ENCODE measurements around the gene PDGFC.

The PDGFC gene

DNA sequence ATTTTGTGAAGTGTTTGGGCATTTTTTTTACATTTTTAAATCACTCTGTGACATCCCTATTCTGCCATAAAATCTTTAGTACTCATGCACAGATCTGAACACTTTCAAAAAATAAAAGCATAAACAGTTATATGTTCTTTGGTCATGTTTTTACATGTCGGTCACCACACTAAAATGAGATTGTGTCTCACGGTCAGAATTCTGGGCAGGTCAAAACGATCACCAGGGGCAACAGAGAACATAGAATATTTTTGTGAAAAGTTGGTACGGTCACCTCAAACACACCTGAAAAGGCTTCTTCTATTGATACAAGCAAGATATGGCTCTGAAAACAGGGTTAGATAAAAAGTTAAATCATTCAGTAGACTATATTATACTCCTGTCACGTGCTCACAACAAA lies 189.1 kb downstream of the PDGFC start:
- no peak for DNase-seq (ENCODE audit: low spot score)

DNA sequence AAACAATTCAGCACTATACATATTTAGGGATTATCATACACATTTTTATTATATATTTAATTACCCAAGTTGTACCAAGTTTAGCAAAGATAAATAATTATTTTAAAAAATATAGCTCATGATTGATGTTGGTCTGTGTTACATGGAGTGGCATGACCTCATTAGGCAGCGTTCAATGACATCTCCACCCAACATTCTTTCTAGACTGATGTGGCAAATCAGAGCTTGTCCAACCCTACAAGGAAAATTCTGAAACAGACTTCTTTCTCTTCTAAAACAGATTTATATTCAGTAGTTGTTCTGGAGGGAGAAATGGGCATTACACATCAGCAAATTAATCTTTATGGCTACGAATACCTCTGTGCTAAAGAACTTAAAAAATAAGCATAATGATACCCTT lies 189.7 kb downstream of the PDGFC start:
- DNase-seq (ENCODE audit: low spot score) = no peak

DNA sequence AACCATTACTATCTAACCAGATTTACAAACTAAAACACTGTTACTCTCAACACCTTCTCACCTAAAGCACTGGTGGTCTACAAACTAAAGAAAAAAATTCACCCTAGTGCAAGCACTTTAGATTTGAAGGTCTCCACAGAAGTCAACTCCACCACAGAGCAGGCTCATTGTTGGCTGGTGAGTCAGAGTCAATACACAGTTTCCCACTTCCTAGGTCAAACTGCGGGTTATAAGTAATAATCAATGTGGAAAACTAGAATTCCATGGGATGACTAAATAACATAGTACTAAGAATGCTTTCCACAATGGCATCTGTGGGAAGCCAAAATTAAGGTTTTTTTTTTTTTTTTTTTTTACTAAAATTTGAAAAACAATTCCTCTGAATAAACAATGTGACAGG lies 191.8 kb downstream of the PDGFC start:
- DNase-seq (ENCODE audit: low spot score) = no peak

DNA sequence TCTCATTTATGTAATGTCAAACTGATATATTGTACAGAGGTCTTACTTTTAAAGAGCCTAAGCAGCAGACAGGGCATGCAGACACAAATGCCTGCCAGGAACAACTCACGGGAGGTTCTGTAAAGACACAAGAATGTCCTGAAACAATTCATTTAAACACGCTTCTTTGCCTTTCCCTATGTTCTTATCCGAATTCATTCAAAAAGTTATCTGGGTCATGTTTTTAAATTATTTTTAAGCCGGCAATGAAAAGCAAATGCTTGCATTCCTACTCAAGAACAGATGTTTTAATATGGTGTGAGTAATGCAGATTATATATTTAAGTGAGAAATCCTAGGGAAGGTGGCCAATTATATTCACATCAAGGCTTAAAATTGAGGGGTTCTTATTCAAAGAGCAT lies 192.6 kb downstream of the PDGFC start:
- no peak for DNase-seq (ENCODE audit: low spot score)

DNA sequence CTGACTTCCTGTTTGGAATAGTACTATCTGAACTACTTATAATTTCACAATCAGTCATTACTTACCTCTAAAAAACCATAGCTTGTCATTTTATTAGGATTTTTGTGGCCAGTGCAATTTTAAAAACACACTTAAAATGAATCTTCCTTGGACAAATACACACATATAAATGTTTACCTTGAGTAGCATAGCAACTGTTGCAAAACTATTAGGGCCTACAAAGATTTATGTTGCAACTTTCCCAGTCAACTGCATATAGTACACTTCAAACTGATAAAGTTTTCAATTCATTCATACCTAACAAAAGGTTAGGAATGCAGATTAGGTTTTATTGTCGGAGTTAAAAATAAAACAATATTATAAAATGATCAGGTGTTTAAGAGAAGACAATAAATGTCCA lies 193.0 kb downstream of the PDGFC start:
- DNase-seq (ENCODE audit: low spot score) = no peak

DNA sequence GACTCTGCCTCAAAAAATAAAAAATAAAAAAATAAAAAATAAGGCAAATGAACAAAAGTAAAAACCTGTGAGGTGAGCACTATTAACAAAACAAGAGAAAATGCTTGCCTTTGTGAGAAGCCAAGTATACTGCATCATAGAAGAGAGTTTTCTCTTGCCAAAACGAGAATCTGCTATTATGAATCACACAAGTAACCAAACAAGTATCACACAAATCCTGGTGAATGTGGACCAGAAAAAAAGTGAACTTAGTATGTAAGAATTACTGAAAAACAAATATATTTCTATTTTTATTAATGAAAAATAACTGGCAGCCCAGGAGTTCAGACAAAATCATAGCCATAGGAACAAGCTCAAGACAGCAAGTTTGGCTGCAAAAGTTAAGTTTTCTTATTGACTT lies 193.5 kb downstream of the PDGFC start:
- no peak for DNase-seq (ENCODE audit: low spot score)

DNA sequence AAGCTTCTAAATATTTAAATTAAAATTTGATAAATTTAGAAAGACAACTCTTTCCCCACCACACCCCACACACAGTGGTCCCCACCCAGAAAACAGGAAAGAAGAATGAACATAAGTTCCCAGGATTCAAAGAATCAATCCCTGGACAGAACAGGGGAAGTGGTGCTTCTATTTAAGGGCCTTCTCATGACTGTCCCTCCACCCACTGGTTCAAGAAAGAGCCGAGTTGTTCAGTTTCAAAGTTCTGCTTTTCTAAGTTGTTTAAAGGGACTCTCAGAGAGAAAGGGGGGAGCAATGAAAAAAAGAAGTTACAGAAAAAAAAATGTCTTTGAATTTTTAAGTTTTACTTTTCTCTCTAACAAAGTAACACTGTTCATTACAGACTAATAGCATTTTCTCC lies 195.8 kb downstream of the PDGFC start:
- no peak for DNase-seq (ENCODE audit: low spot score)

DNA sequence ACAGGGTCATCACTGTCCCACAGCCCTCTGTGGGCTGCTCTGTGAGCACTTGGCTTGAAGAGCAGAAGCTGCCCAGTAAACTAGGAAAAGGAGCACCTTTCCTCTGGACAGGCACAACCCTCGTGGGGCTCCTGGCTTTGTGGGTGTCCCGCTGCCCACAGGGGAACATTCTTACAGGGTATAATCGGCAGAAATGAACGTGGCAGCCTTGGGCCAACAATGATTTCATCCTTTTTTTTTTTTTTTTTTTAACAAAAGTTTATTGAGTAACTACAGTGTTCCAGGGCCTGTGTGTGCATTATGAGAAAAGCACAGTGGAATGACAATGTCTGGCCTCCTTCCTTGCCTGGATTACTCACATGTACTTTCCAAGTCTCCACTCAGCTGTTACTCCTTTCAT lies 197.2 kb downstream of the PDGFC start:
- no peak for DNase-seq (ENCODE audit: low spot score)

DNA sequence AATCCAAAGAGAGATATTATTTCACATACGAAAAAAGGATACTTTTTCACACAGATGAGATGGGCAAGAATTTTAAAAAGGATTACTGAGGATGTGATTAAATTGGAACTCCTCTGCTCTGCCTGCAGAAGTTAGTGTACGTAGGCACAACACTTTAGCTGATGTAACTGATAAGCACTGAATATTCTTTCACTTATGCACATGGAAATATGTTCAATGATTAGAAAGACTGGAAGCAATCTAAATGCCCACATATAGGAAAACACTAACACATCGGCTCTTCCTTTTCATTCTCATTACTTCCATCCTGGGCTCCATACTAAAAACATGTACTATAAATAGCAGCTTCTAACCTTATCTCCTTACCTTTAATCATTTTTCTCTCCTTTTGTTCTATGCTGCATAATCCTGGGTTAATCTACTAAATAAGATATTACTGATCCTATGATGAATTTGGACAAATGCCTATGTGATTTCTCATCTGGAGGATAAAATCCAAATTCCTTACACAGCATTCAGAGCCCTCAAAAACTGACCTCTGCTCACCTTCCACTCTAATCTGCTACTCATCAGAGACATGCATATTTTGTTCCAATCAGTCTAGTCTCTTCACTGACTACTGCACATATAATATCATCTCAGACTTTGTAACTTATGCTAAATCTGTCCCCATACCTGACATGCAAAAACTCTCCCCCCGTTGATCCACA lies 197.8 kb downstream of the PDGFC start:
- DNase-seq (ENCODE audit: low spot score) = no peak

DNA sequence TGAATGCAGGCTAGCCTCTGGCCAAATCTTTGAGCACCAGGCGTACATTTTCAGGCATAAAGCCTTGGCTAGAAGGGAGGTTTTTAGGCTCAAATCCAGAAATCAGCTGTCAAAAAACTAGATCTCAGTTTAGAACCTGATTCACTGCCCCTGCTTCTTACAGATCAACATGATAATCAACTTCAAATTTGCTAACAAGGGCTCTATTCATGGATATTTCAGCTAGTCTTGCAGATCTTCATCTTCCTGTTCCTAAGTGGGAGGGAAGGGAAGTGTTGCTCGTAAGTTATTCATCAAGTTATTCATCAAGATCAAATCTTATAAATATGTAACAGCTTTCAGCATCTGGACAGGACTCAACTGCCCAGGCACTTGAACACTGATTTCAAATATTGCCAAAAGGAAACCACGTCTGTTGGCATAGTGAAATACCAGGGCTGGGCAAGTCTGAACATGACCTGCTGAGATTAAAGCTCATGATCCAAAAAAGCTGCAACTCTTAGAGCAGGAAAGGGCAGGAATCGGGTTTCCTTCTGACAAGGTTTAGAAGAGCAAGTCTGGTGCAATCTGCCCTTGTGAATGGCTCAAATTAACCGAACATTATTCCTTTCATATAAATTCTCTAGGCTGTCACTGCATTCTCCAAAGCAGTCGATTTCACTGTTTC lies 200.3 kb downstream of the PDGFC start:
- DNase-seq (ENCODE audit: low spot score) = no peak

DNA sequence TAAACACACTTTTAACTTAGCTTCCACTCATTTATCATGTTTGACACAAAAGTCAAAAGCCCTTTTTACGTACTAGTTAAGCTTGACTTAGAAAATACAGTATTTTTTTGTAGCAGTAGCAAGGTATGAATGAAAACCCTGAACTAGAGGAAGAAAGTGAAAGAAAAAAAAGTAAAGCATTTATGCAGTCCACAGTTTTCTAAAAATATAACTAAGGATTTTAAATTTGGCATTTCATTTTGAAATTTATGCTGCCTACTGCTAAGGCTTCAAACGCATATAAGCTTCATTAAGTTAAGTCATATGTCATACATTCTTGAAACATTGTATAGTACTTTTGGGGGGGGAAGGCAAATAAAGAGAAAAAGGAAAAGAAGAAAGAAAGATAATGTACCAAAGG lies 201.5 kb downstream of the PDGFC start:
- DNase-seq (ENCODE audit: low spot score) = no peak

DNA sequence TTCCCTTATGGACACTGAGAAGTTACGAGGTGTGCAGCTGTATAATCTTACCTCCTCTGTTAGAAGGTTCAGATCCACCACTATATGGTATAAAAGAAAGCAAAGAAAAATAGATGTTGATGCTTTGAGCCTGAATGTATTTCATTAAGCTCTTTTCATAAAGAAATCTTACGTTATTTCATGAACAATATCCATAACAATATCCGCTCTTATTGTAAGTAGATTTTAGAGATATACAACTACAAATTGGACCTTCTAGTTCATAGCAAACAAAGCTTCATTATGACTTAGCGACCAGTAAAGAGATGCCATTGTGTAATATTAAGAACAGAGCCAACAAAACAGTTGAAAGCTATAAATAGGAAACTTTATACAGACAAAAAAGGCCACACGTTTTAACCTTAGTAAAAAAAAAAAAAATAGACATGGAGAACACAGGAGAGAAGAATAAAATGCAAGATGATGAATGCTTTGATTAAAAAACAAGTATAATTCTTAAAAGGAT lies 203.6 kb downstream of the PDGFC start:
- DNase-seq (ENCODE audit: low spot score) = no peak

DNA sequence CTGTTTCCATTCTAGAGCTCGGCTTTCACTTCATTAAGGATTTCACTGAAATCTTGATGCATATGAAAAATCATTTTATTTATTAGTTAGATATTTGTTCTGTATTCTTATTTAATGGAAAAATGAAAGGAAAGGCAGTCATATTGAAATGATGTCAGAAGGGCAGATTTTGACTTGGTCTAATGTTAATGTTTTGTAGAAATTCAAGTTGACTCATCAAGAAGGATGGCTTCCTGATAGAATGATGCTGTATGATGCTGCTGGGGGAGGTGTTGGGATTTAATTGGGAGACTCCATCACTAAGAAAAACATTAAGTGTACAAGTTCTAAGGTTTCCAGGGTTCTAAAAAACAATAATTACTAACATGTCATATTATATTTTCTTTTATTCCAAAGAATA lies 204.8 kb downstream of the PDGFC start:
- no peak for DNase-seq (ENCODE audit: low spot score)

DNA sequence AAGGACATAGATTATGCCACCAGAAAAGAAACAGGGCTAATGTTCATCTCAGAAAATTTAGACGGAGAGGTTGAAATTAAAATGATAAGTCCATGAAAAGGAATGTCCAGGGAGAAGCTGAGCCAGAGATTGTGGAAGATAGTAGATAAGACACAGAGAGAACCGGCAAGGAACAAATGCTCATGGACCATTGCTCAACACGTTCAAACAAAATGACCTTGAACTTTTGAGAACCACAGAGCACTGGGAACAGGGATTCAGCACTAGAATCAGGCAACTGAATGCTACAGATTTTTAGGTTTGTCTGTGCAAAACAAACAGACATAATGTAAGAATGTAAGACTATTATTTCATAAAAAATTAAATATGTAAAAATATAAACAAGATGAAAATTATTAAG lies 206.3 kb downstream of the PDGFC start:
- DNase-seq (ENCODE audit: low spot score) = no peak

DNA sequence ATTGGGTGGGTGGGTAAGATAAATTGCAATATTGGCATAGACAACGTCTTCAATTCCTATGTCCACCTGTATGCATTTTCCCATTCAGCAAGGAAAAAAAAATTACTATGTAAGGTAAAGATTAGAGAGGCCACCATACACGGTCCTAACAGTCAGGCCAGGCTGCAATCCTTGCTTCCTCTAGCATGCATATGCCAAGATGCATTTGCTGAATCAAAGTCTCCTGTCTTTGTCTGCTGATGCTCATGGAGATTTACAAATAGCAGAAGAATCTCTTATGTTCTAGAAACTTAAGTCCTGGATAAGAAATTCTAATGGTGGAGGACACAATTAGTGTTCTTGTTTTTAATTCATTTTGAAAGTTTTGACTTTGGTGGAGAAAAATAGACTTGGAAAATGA lies 206.8 kb downstream of the PDGFC start:
- DNase-seq (ENCODE audit: low spot score) = no peak

DNA sequence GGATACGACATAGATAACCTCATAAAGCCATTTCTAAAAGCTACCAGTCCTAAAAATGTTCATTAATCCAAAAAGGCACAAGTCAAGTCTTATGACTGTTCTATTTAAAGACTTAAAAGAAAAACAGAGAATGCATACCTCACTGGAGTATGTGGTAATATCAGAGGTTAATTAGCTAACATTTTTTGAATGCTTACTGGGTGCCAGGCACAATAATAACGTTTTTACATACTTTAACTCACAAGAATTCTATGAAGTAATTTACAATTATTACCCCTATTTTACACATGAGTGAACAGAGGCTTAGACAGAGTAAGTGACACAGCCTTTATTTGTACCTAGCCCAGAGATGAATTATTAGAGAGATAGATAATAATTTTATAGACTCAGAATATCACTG lies 207.5 kb downstream of the PDGFC start:
- DNase-seq (ENCODE audit: low spot score) = no peak

DNA sequence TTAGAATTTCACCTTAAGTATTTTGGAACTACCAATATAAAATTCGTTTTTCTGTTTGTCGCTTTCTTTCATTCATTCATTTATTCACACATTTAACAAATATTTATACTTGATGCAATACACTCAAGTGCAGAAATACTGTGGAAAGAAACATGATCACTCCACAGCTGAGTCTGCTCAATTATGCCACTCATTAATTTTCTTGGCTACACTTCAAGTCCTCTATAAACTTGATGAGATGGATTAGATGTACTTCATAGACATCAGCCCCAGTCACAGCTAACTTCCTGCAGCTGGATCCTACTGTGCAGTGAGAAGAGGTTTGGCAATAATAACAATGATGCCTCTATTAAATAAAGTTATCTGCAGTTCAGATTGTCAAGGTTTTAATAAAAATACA lies 208.1 kb downstream of the PDGFC start:
- no peak for DNase-seq (ENCODE audit: low spot score)

DNA sequence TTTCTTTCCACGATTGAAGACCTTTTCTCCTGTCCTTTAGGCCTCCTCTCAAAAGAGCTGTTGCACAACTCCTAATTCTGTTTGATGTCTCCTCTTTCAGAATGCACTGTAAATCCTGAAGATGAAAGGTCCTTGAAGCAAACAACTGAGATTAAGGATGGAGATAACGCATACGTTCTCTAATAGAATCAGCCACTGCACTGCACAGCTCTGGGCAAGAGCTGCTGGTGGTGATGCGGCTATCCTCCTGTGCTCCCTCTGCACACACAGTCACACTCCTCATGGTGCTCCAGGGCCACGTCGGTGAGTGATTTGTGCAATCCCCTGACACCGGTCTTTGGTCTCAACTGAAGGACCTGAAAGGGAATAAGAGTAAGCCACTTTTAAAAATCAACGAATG lies 208.7 kb downstream of the PDGFC start:
- no peak for DNase-seq (ENCODE audit: low spot score)

DNA sequence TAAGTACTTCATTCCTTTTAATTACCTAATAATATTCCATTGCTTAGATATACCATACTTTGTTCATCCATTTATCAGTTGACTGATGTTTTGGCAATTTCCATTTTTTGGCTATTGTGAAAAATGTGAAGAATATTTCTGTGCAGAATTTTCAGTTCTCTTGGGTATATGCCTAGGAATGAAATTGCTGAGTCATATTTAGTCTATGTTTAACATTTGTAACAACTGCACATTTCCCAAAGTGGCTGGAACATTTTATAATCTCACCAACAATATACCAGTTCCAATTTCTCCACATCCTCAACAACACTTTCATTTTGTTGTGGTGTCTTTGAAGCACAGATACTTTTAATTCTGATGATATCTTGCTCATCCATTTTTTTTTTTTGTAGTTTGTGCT lies 215.5 kb downstream of the PDGFC start:
- no peak for DNase-seq (ENCODE audit: low spot score)

DNA sequence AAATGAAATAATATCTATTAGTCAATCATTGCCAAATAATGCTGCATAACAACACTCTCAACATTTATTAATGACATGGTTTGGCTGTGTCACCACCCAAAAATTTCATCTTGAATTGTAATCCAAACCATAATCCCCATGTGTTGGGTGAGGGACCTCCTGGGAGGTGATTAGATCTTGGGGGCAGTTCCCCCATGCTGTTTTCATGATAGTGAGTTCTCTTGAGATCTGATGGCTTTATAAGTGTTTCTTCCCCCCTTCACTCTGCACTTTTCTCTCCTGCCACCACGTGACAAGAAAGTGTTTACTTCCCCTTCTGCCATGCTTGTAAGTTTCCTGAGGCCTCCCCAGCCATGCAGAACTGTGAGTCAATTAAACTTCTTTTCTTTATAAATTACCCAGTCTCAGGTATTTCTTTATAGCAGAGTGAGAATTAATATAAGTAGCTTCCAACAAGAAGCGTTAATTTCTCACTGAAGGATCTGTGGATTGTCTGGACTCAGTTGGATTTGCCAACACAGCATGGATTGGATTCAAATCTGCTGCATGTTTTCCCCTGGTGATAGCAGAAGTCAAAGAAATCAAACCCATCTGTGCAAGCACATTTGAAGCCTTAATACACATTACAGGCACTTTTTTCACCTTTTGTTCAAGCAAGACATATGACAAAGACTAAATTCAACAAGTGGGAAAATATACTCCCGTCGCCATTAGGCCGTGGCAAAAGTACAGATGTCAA lies 216.6 kb downstream of the PDGFC start:
- no peak for DNase-seq (ENCODE audit: low spot score)

DNA sequence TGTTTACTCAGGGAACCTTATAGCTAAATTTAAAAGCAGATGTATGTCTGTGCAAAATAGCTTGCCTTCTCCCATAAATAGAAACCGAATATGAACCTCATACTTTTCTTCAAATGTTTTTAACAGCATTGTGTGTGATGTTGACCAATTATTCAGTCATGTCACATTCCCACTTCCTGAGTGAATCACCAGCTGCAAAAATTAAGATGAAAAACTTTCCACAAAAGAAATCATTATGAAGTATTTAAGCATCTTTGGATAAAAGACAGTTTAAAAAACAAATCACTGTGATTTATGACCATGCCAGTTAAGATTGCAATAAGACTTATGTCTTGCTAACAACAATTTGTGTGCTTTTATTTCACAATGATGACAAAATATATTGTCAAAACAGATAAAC lies 220.1 kb downstream of the PDGFC start:
- no peak for DNase-seq (ENCODE audit: low spot score)

DNA sequence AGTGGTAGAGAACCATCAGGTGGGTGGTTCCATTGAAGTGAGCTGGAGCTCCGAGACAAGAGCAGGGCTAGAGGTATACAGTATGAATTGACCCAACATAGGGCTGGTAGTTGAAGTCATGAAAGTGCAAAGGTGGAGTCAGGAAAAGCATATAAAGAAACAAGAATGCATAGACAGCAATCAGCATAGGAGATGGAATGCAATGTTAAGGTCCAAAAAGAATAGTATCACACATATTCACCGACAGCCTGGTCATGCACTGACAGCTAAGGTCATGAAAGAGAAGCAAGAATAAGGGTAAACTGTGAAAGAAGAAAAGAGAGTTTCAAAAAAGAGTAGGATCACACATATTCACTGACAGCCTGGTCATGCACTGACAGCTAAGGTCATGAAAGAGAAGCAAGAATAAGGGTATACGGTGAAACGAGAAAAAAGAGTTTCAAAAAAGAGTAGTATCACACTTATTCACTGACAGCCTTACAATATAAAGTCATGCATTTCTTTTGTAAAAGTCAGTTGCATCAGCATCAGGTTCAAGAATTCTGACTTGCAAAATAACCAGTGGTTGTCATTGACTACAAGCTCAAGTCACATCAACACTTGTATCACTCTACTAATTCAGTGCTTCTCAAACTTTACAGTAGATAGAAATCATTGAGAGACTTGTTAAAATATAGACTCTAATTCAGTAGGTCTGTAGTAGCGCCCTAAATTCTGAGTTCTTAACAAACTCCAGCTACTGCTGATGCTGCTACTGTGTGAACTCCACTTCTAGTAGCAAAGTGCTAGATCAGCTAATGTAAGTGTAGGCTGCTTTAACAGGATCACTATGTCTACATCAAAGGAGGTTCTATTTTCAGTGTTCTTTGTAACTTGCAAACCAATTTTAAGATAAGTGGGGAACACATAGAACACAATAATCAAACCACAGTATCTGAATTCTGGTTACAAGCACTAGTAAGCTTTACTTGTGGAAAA lies 221.9 kb downstream of the PDGFC start:
- DNase-seq (ENCODE audit: low spot score) = no peak
